MG63 (cell line): ENCODE measurements around the gene B3GALT5. TPM values are rescaled to one million over a fixed set of nuclear protein-coding genes. Genes with fewer than 3 reads are reported as not detected.

ENCODE experiments used
- total RNA-seq: library from RNA; depleted of rRNA; stranded (reverse); fragments of >200 nt; shearing (Covaris generic); gene quantifications from 2 replicates; pipeline ENCODE4 v1.2.3, GENCODE V29; 2014; ENCODE audit warnings: low replicate concordance; rRNA removed

The B3GALT5 gene
- total RNA-seq, 1 experiment from 2014 or later, result 0.10 TPM

Other genes starting within 250 kb of the B3GALT5 start
- 0.59 TPM in 2 replicates for gene LCA5L, start 167.2 kb upstream of the B3GALT5 start, total RNA-seq
- gene SH3BGR, start 161.0 kb upstream of the B3GALT5 start, total RNA-seq, result 0.35 and 1.0 TPM in 2 replicates
- not detected in 2 replicates for gene IGSF5, start 132.2 kb downstream of the B3GALT5 start, total RNA-seq